Type B pancreatic cell (in vitro differentiated cells): Measurements from ENCODE around the gene L3MBTL4. TPM values are rescaled to one million over a fixed set of nuclear protein-coding genes. Genes with fewer than 3 reads are reported as not detected.
"Not testable (repeated sequence)": the region's sequence is repeated elsewhere in the genome, so short reads cannot be mapped to it uniquely, and the experiment has no call there.

Experiments used
- DNase-seq: peaks from one replicate; pipeline ENCODE4 v3.0.0; 2021; ENCODE audit warnings: mixed read lengths; ENCODE audit not compliant: unreplicated experiment; ENCODE audit errors: extremely low spot score
- H3K27ac Mint-ChIP-seq: 2 replicates; pipeline ENCODE4 v1.8.0; 2021; ENCODE audit warnings: mild to moderate bottlenecking, mixed read lengths
- H3K27me3 Mint-ChIP-seq: 2 replicates; pipeline ENCODE4 v1.8.0; 2021; ENCODE audit warnings: mixed read lengths
- H3K36me3 Mint-ChIP-seq: 2 replicates; pipeline ENCODE4 v1.8.0; 2021; ENCODE audit warnings: mixed read lengths
- H3K4me1 Mint-ChIP-seq: one replicate; pipeline ENCODE4 v1.8.0; 2021; ENCODE audit warnings: mixed read lengths; ENCODE audit not compliant: unreplicated experiment
- H3K4me3 Mint-ChIP-seq: 2 replicates; pipeline ENCODE4 v1.8.0; 2021; ENCODE audit warnings: mild to moderate bottlenecking, mixed read lengths
- H3K9me3 Mint-ChIP-seq: 2 replicates; pipeline ENCODE4 v1.8.0; 2021; ENCODE audit warnings: mixed read lengths
- total RNA-seq: library from RNA; stranded (reverse); gene quantifications from 2 replicates; pipeline ENCODE4 v1.2.1, GENCODE V29; 2021; ENCODE audit warnings: low replicate concordance
- TF ChIP-seq, protein P1 (sequence below): fragments of 200-600 bp; sonication (generic); conservative IDR thresholded peaks from 2 replicates; pipeline ENCODE4 v1.5.0; 2021; ENCODE audit warnings: antibody characterized with exemption, mild to moderate bottlenecking

L3MBTL4 gene
- total RNA-seq, 1 donor from 2014 or later = 2.2 TPM

GRCh38 chr18:6096730-6097129, 318.0 kb downstream of the L3MBTL4 start:
- H3K4me3 Mint-ChIP-seq = no peak overlapping the region
- TF ChIP-seq, protein P1, sequence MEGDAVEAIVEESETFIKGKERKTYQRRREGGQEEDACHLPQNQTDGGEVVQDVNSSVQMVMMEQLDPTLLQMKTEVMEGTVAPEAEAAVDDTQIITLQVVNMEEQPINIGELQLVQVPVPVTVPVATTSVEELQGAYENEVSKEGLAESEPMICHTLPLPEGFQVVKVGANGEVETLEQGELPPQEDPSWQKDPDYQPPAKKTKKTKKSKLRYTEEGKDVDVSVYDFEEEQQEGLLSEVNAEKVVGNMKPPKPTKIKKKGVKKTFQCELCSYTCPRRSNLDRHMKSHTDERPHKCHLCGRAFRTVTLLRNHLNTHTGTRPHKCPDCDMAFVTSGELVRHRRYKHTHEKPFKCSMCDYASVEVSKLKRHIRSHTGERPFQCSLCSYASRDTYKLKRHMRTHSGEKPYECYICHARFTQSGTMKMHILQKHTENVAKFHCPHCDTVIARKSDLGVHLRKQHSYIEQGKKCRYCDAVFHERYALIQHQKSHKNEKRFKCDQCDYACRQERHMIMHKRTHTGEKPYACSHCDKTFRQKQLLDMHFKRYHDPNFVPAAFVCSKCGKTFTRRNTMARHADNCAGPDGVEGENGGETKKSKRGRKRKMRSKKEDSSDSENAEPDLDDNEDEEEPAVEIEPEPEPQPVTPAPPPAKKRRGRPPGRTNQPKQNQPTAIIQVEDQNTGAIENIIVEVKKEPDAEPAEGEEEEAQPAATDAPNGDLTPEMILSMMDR = no peak
- H3K9me3 Mint-ChIP-seq = no peaks in the 10 kb centered on the region
- H3K27me3 Mint-ChIP-seq = no peaks in the 10 kb centered on the region
- H3K4me1 Mint-ChIP-seq = no peaks in the 10 kb centered on the region
- no peaks in the 10 kb centered on the region for H3K36me3 Mint-ChIP-seq
- no peak for DNase-seq
- no peak overlapping the region for H3K27ac Mint-ChIP-seq

DNA sequence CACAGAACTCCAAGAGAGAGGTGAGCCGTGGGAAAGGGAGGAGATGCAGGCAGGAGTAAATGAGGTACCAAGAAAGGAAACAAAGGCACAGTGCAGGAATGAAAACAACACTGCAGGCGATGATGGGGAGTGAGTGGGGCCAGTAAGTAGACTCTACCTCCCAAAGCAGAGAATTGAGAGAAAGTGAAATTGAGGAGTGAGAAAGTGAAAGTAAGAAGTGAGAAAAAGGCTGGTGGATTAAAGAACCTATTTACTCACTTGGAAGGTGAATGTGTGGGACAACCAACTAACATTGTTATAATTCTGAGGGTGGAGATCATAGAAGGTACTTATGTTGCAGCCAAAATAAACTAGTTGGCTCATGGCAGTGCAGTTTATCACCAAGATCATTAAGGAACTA, 326.3 kb downstream of the L3MBTL4 start:
- Mint-ChIP-seq H3K36me3 (no peaks in the 10 kb centered on the region), H3K27ac (no peak overlapping the region), H3K4me1 (no peaks in the 10 kb centered on the region), H3K27me3 (no peaks in the 10 kb centered on the region), H3K4me3 (no peak overlapping the region), H3K9me3 (no peaks in the 10 kb centered on the region)
- DNase-seq = no peak
- TF ChIP-seq, protein P1 = no peak

DNA sequence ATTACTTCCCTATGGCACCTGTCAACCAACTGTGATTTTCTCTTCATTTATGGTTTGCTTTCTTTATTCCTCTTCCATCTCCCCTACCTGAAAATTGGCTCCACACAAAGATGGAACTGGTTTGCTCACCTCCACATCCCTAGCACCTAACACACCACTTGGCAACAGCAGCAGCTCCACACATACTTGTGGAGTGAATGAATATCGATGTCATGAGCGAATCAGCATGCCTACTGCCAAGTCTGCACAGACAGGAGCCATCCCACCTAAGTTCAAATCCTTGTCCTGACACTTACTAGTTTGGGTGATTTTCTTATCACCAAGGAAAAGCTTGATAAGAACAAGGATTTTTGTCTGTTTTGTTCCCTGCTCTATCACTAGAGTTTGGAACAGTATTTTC, 328.0 kb downstream of the L3MBTL4 start:
- Mint-ChIP-seq H3K4me3 (no peak overlapping the region), H3K4me1 (no peaks in the 10 kb centered on the region), H3K27ac (no peak overlapping the region), H3K36me3 (no peaks in the 10 kb centered on the region), H3K9me3 (no peaks in the 10 kb centered on the region), H3K27me3 (no peaks in the 10 kb centered on the region)
- DNase-seq = no peak
- TF ChIP-seq, protein P1 = no peak

- TF ChIP-seq, protein P1 = no peak
- H3K4me3 Mint-ChIP-seq = no peak overlapping the region
Observed at GRCh38 chr18:6079406-6079805, 335.3 kb downstream of the L3MBTL4 start.

DNA sequence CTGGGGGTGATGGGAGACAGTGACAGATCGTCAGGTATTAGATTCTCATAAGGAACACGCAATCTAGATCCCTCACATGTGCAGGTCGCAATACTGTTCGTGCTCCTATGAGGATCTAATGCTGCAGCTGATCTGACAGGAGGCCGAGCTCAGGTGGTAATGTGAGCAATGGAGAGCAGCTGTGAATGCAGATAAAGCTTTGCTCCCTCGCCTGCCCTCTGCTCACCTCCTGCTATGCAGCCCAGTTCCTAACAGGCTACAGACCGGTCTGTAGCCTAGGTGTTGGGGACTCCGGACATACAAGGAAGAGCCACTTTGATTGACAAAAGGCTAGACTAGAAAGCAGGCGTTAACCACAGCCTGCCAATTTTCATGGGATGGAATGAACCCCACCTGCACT, 335.8 kb downstream of the L3MBTL4 start:
- TF ChIP-seq, protein P1 = no peak
- Mint-ChIP-seq H3K27me3 (no peaks in the 10 kb centered on the region), H3K4me3 (no peak overlapping the region), H3K9me3 (no peaks in the 10 kb centered on the region), H3K36me3 (no peaks in the 10 kb centered on the region), H3K4me1 (no peaks in the 10 kb centered on the region), H3K27ac (no peak overlapping the region)
- DNase-seq = no peak

More at GRCh38 chr18:6079406-6079805, 335.3 kb downstream of the L3MBTL4 start:
- Mint-ChIP-seq H3K36me3 (no peaks in the 10 kb centered on the region), H3K27me3 (no peaks in the 10 kb centered on the region), H3K4me1 (no peaks in the 10 kb centered on the region), H3K27ac (no peak overlapping the region), H3K9me3 (no peaks in the 10 kb centered on the region)
- DNase-seq = no peak

GRCh38 chr18:6072423-6072822, 342.3 kb downstream of the L3MBTL4 start:
- not testable (repeated sequence) for H3K27ac Mint-ChIP-seq, H3K4me3 Mint-ChIP-seq, H3K9me3 Mint-ChIP-seq, H3K4me1 Mint-ChIP-seq, H3K36me3 Mint-ChIP-seq, DNase-seq, H3K27me3 Mint-ChIP-seq
